GM23248 (cell line): ENCODE measurements around the gene INPP5D. TPM values are rescaled to one million over a fixed set of nuclear protein-coding genes. Genes with fewer than 3 reads are reported as not detected.

Source experiments
- DNase-seq: peaks from one replicate; pipeline ENCODE4 v3.0.0-alpha.2; 2015
- H2AFZ ChIP-seq: fragments of 200-600 bp; sonication (generic); 2 replicates; pipeline ENCODE4 v1.6.1; 2016; ENCODE audit warnings: antibody characterized with exemption
- H3F3A ChIP-seq: fragments of 200-600 bp; sonication (generic); 2 replicates; pipeline ENCODE4 v1.6.1; 2016; ENCODE audit warnings: mild to moderate bottlenecking, antibody characterized with exemption, mixed run types; ENCODE audit not compliant: insufficient read depth
- H3K27ac ChIP-seq: fragments of 200-600 bp; sonication (generic); 2 replicates; pipeline ENCODE4 v1.5.1; 2016; ENCODE audit warnings: mild to moderate bottlenecking
- H3K27me3 ChIP-seq: fragments of 200-600 bp; sonication (generic); replicated peaks from 2 replicates; pipeline ENCODE4 v1.6.1; 2016; ENCODE audit warnings: mild to moderate bottlenecking; ENCODE audit not compliant: insufficient read depth
- H3K36me3 ChIP-seq: fragments of 200-600 bp; sonication (generic); 2 replicates; pipeline ENCODE4 v1.6.1; 2016; ENCODE audit warnings: low read depth, mild to moderate bottlenecking
- H3K4me1 ChIP-seq: fragments of 200-600 bp; sonication (generic); 2 replicates; pipeline ENCODE4 v1.6.1; 2016; ENCODE audit warnings: mild to moderate bottlenecking; ENCODE audit not compliant: insufficient read depth
- H3K4me2 ChIP-seq: fragments of 200-600 bp; sonication (generic); one replicate; pipeline ENCODE4 v1.6.1; 2016; ENCODE audit warnings: mild to moderate bottlenecking; ENCODE audit not compliant: unreplicated experiment
- H3K4me3 ChIP-seq: fragments of 200-600 bp; sonication (generic); 2 replicates; pipeline ENCODE4 v1.5.1; 2016; ENCODE audit warnings: mild to moderate bottlenecking
- H3K79me2 ChIP-seq: fragments of 200-600 bp; sonication (generic); 2 replicates; pipeline ENCODE4 v1.6.1; 2016; ENCODE audit warnings: mild to moderate bottlenecking; ENCODE audit not compliant: insufficient read depth
- H3K9ac ChIP-seq: fragments of 200-600 bp; sonication (generic); 2 replicates; pipeline ENCODE4 v1.6.1; 2016; ENCODE audit warnings: mild to moderate bottlenecking
- H3K9me2 ChIP-seq: fragments of 200-600 bp; sonication (generic); 2 replicates; pipeline ENCODE4 v1.6.1; 2016; ENCODE audit warnings: mixed run types, mild to moderate bottlenecking, moderate library complexity; ENCODE audit not compliant: insufficient read depth
- H3K9me3 ChIP-seq: fragments of 200-600 bp; sonication (generic); one replicate; pipeline ENCODE4 v1.6.1; 2017; ENCODE audit warnings: low read depth
- H4K20me1 ChIP-seq: fragments of 200-600 bp; sonication (generic); 2 replicates; pipeline ENCODE4 v1.6.0; 2016; ENCODE audit not compliant: insufficient read depth
- EZH2 ChIP-seq: fragments of 200-600 bp; sonication (generic); IDR thresholded peaks from 2 replicates; pipeline ENCODE4 v1.6.1; 2018; ENCODE audit warnings: antibody characterized with exemption, mild to moderate bottlenecking; ENCODE audit not compliant: insufficient read depth, poor library complexity, severe bottlenecking
- EZH2phosphoT487 ChIP-seq: fragments of 200-600 bp; sonication (generic); IDR thresholded peaks from 2 replicates; pipeline ENCODE4 v1.6.1; 2018; ENCODE audit warnings: antibody characterized with exemption, moderate library complexity, mild to moderate bottlenecking, low read depth; ENCODE audit not compliant: insufficient read depth
- WGBS, 2 experiments: methylation state at CpG; one replicate each; pipeline ENCODE4 v1.1.6; 2015 to 2017; ENCODE audit warnings: low lambda C conversion rate in 2 of 2, low coverage in 1 of 2; ENCODE audit errors: missing lambda C conversion rate in 2 of 2; 5-methylcytosine and 5-hydroxymethylcytosine counted together
- in situ Hi-C: fragments of 300-500 bp; cut with MboI; formaldehyde crosslinking; loops from 2 replicates; pipeline ENCODE4 v1.15.0; 2020
- polyA plus RNA-seq: library from polyadenylated mRNA; unstranded; fragments of >200 nt; fragmentation: Nextera tagmentation; extraction: Ambion mirVana; gene quantifications from 2 replicates; pipeline ENCODE4 v1.2.1, GENCODE V29; 2016
- total RNA-seq: library from RNA; depleted of rRNA; stranded (reverse); fragments of >200 nt; shearing (Covaris generic); gene quantifications from 2 replicates; pipeline ENCODE4 v1.2.3, GENCODE V29; 2014

INPP5D gene
- total and polyA plus RNA-seq, 2 experiments from 2014 or later, result 0.23 TPM; not detected in 1

DNA sequence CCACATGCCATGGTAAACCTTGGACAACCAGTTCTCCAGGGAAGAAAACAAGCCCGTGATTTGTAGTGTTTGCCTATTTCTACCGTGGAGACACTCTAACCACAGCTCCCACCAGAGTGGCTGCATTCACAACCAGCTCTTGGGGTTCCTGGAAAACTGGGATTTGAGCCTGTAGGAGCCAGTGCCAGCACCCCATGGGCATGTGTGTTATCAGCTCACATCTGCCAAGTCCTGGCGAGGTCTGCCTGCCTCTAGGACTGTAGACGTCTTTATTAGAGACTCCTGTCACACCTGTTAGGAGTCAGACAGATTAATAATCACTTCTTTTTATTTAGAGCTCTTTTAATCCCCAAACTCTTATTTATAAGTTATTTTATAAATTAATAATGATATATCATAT is 41.0 kb downstream of the INPP5D start:
- no peaks in the 10 kb centered on the region for H3K79me2 ChIP-seq
- no peak overlapping the region for H3K27ac ChIP-seq
- H3K36me3 ChIP-seq, result no peaks in the 10 kb centered on the region
- H3K9me2 ChIP-seq, result no peaks in the 10 kb centered on the region
- no peak for DNase-seq
- TF ChIP-seq EZH2phosphoT487 (no peak), EZH2 (no peak)
- no peaks in the 10 kb centered on the region for H4K20me1 ChIP-seq
- 39 to 45% methylated on average over 4 of the region's 4 CpGs for WGBS, 2 experiments
- no peaks in the 10 kb centered on the region for H3K9me3 ChIP-seq
- H3K4me3 ChIP-seq, result no peak overlapping the region
- H3K9ac ChIP-seq, result no peak overlapping the region
- no peak overlapping the region for H2AFZ ChIP-seq
- peaks cover 11% of the 10 kb centered on the region for H3K27me3 ChIP-seq
- H3F3A ChIP-seq, result no peaks in the 10 kb centered on the region
- no peak overlapping the region for H3K4me2 ChIP-seq
- in situ Hi-C loops, result no loop called here
- H3K4me1 ChIP-seq, result no peaks in the 10 kb centered on the region

- Histone ChIP-seq H3K9ac (no peak overlapping the region), H3K27me3 (peaks cover 12% of the 10 kb centered on the region; the same call in 1 of the 2 replicates), H3K9me2 (no peaks in the 10 kb centered on the region), H3K4me3 (no peak overlapping the region), H3K4me2 (no peak overlapping the region), H4K20me1 (no peaks in the 10 kb centered on the region), H3K79me2 (no peaks in the 10 kb centered on the region), H3F3A (no peaks in the 10 kb centered on the region), H3K9me3 (no peaks in the 10 kb centered on the region), H2AFZ (no peak overlapping the region), H3K4me1 (no peaks in the 10 kb centered on the region), H3K27ac (no peak overlapping the region), H3K36me3 (no peaks in the 10 kb centered on the region)
- DNase-seq, result no peak
- WGBS, 2 experiments, result 48 to 49% methylated on average over 8 of the region's 8 CpGs
- TF ChIP-seq EZH2, result no peak
- no peak for TF ChIP-seq EZH2phosphoT487
- in situ Hi-C loops, result no loop called here
Measured at GRCh38 chr2:233101816-233102215, 41.7 kb downstream of the INPP5D start.

DNA sequence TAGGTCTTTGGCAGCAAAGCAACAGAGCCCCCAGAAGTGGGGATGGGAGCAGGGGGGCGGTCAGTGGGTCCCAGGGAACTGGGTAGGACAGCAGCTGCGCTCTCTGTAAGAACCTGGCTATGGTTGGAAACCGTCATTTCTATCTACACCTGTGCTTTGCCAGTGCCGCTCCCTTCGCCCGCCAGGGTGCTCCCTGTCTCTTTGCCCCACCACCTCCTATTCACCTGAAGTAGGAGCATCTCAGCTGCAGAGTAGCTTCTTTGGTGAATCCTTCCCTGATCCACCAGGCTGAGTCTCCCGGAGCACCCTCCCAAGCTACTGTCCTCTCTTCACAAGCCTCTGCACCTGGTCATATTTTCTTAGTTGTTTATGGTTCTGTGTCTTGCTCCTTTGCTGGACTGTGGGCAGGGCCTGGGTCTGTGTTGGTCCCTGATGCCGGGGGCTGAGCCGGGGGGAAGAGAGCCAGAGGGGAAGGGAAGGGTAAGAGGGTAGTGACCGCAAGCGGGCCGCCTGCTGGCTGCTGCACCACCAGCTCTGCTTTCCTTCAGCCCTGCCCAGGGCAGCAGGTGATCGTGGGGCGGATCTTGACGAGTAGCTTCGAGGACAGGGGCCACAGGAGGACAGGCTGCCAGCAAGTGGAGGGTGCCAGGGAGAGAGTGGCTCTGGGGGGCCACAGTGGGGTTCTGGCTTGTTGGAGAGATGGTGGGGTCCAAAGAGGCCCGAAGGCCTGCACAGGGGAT is 45.2 kb downstream of the INPP5D start:
- Histone ChIP-seq H3F3A (no peaks in the 10 kb centered on the region), H2AFZ (no peak overlapping the region), H3K9me2 (no peaks in the 10 kb centered on the region), H3K27ac (no peak overlapping the region), H4K20me1 (no peaks in the 10 kb centered on the region), H3K9me3 (no peaks in the 10 kb centered on the region), H3K4me2 (no peak overlapping the region), H3K27me3 (peaks cover 21% of the 10 kb centered on the region), H3K79me2 (no peaks in the 10 kb centered on the region), H3K4me3 (no peak overlapping the region), H3K36me3 (no peaks in the 10 kb centered on the region), H3K4me1 (no peaks in the 10 kb centered on the region), H3K9ac (no peak overlapping the region)
- in situ Hi-C loops, result no loop called here
- DNase-seq, result no peak
- 64 to 65% methylated on average over 15 to 17 of the region's 17 CpGs for WGBS, 2 experiments
- TF ChIP-seq EZH2, result no peak

DNA sequence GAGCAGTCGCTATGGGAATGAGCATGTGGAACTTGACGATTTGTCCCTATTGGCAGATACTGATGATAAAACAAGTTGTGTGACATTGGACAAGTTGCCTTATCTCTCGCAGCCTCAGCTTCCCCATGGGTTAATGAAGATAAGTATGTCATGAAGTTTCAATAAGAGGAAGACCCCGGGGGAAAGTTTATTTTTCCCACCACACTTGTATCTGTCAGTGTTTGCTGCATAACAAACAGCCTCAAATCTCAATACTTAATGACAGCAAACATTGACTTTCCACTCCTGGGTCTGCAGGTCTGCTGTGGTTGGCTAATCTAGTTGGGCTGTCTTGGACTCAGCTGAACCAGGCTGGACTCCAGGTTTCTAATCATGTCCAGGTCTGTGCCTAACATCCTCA is 45.8 kb downstream of the INPP5D start:
- Histone ChIP-seq H3K36me3 (no peaks in the 10 kb centered on the region), H4K20me1 (no peaks in the 10 kb centered on the region), H3K27me3 (peaks cover 20% of the 10 kb centered on the region), H3K27ac (no peak overlapping the region), H3K4me1 (no peaks in the 10 kb centered on the region), H3K9me3 (no peaks in the 10 kb centered on the region), H3K9me2 (no peaks in the 10 kb centered on the region), H3K4me3 (no peak overlapping the region), H3F3A (no peaks in the 10 kb centered on the region), H3K4me2 (no peak overlapping the region), H2AFZ (no peak overlapping the region), H3K79me2 (no peaks in the 10 kb centered on the region), H3K9ac (no peak overlapping the region)
- WGBS, 2 experiments, result 48 to 51% methylated on average over 4 of the region's 4 CpGs
- in situ Hi-C loops, result no loop called here
- no peak for TF ChIP-seq EZH2
- no peak for TF ChIP-seq EZH2phosphoT487
- no peak for DNase-seq

DNA sequence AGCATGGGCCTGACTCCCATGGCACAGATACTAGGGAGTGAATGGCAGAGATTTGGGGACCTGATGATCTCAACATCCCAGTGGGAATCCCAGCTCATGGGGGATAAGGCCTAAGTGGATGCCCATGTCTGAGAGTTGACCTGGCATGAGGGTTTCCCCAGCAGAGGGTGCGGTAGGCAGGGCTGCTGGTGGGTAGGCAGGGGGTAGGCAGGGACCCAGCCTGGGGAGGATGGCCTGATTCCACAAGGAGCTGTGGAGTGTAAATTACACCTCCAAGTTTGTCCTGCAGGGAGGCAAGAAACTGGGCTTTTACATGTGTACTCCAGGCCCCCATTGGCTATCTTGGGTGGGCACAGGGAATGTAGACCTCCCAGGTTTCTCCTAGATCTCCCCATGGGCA is 46.9 kb downstream of the INPP5D start:
- no peaks in the 10 kb centered on the region for H3K36me3 ChIP-seq
- WGBS, 2 experiments, result 50 to 59% methylated on average over 1 of the region's 1 CpG
- in situ Hi-C loops, result no loop called here

More for the DNA sequence above, 46.9 kb downstream of the INPP5D start:
- Histone ChIP-seq H2AFZ (no peak overlapping the region), H3K27me3 (peaks cover 27% of the 10 kb centered on the region), H3K4me2 (no peak overlapping the region), H3K4me3 (no peak overlapping the region), H4K20me1 (no peaks in the 10 kb centered on the region), H3K9me2 (no peaks in the 10 kb centered on the region), H3F3A (no peaks in the 10 kb centered on the region), H3K4me1 (no peaks in the 10 kb centered on the region), H3K79me2 (no peaks in the 10 kb centered on the region), H3K27ac (no peak overlapping the region), H3K9ac (no peak overlapping the region), H3K9me3 (no peaks in the 10 kb centered on the region)
- TF ChIP-seq EZH2phosphoT487, result no peak
- TF ChIP-seq EZH2, result no peak
- DNase-seq, result no peak
